DND-41 (cell line): ENCODE measurements around the gene ACBD5.
A peak's percentile ranks its signal among the peaks of the same experiment; 100 is the strongest.

Experiments used
- ATAC-seq: fragments of 200-7000 bp; cut with Tn5 transposase; 3 replicates; pipeline ENCODE4 v1.9.1; 2021; ENCODE audit warnings: low read depth; ENCODE audit not compliant: insufficient read depth
- DNase-seq: peaks from one replicate; pipeline ENCODE4 v3.0.0-alpha.2; 2020
- H2AFZ ChIP-seq: 2 replicates; pipeline ENCODE4 v1.6.0; 2012; ENCODE audit warnings: low read depth, low read length
- H3K27ac ChIP-seq: 2 replicates; pipeline ENCODE4 v1.5.1; 2012; ENCODE audit warnings: low read length, inconsistent platforms
- H3K27me3 ChIP-seq: fragments of 200-600 bp; sonication (generic); 2 replicates; pipeline ENCODE4 v1.6.0; 2012; ENCODE audit warnings: low read length, mild to moderate bottlenecking, inconsistent platforms; ENCODE audit not compliant: insufficient read depth, poor library complexity
- H3K36me3 ChIP-seq: 2 replicates; pipeline ENCODE4 v1.5.1; 2012; ENCODE audit warnings: low read length, inconsistent platforms; ENCODE audit not compliant: insufficient read depth
- H3K4me1 ChIP-seq: 2 replicates; pipeline ENCODE4 v1.5.1; 2012; ENCODE audit warnings: mild to moderate bottlenecking, low read length; ENCODE audit not compliant: insufficient read depth
- H3K4me2 ChIP-seq: 2 replicates; pipeline ENCODE4 v1.6.0; 2012; ENCODE audit warnings: mild to moderate bottlenecking, moderate library complexity, low read length, inconsistent platforms; ENCODE audit not compliant: insufficient read depth
- H3K4me3 ChIP-seq, 2 experiments: fragments of 200-600 bp in 1 of 2; shearing (Covaris generic) in 1 of 2; 2 replicates each; pipeline ENCODE4 v1.5.1; 2012 to 2016; ENCODE audit warnings: inconsistent platforms in 2 of 2, low read length in 2 of 2, mild to moderate bottlenecking in 2 of 2, low read depth in 1 of 2, moderate library complexity in 1 of 2
- H3K79me2 ChIP-seq: 2 replicates; pipeline ENCODE4 v1.6.0; 2012; ENCODE audit warnings: low read length, inconsistent platforms; ENCODE audit not compliant: insufficient read depth
- H3K9ac ChIP-seq: 2 replicates; pipeline ENCODE4 v1.6.0; 2012; ENCODE audit warnings: low read depth, mild to moderate bottlenecking, inconsistent platforms, low read length, moderate library complexity
- H3K9me3 ChIP-seq: 2 replicates; pipeline ENCODE4 v1.5.1; 2012; ENCODE audit warnings: low read length, moderate library complexity, mild to moderate bottlenecking, inconsistent platforms; ENCODE audit not compliant: insufficient read depth, severe bottlenecking
- H4K20me1 ChIP-seq: 2 replicates; pipeline ENCODE4 v1.6.0; 2012; ENCODE audit warnings: low read length; ENCODE audit not compliant: insufficient read depth
- CTCF ChIP-seq: IDR thresholded peaks from 2 replicates; pipeline ENCODE4 v1.5.1; 2012; ENCODE audit warnings: borderline replicate concordance, low read length, moderate library complexity, mild to moderate bottlenecking; ENCODE audit not compliant: poor library complexity, severe bottlenecking; ENCODE audit errors: extremely low read depth
- EZH2 ChIP-seq: IDR thresholded peaks from 3 replicates; pipeline ENCODE4 v1.6.1; 2012; ENCODE audit warnings: borderline replicate concordance, low read depth, mild to moderate bottlenecking, moderate library complexity, low read length, inconsistent platforms; ENCODE audit not compliant: severe bottlenecking

ACBD5 gene

GRCh38 chr10:27235706-27236105 is 4.9 kb downstream of the ACBD5 start:
- peaks cover 43% of the 10 kb centered on the region for H3K79me2 ChIP-seq
- H3K27ac ChIP-seq, result no peak overlapping the region
- no peak overlapping the region for H3K4me3 ChIP-seq
- H3K4me1 ChIP-seq, result peaks cover 19% of the 10 kb centered on the region
- no peak overlapping the region for H3K4me2 ChIP-seq
- TF ChIP-seq EZH2 (no peak), CTCF (no peak)
- H3K36me3 ChIP-seq, result peaks cover 30% of the 10 kb centered on the region
- no peak overlapping the region for H3K9ac ChIP-seq
- ATAC-seq (no peak), DNase-seq (no peak)
- no peaks in the 10 kb centered on the region for H4K20me1 ChIP-seq
- H3K27me3 ChIP-seq, result no peaks in the 10 kb centered on the region
- no peak overlapping the region for H2AFZ ChIP-seq
- no peaks in the 10 kb centered on the region for H3K9me3 ChIP-seq

GRCh38 chr10:27230022-27230421 is 10.6 kb downstream of the ACBD5 start:
- TF ChIP-seq CTCF, result no peak
- no peak for TF ChIP-seq EZH2
- Histone ChIP-seq H3K36me3 (peaks cover 53% of the 10 kb centered on the region), H3K79me2 (no peaks in the 10 kb centered on the region; the same call in 1 of the 2 replicates), H3K9me3 (no peaks in the 10 kb centered on the region), H3K4me2 (no peak overlapping the region), H3K4me3 (no peak overlapping the region), H3K27me3 (no peaks in the 10 kb centered on the region), H3K9ac (no peak overlapping the region), H4K20me1 (no peaks in the 10 kb centered on the region), H3K4me1 (no peaks in the 10 kb centered on the region), H3K27ac (no peak overlapping the region), H2AFZ (no peak overlapping the region)
- ATAC-seq (no peak), DNase-seq (no peak)

GRCh38 chr10:27225642-27226257 is 14.8 kb downstream of the ACBD5 start:
- Histone ChIP-seq H3K9me3 (no peaks in the 10 kb centered on the region), H3K36me3 (peaks cover 59% of the 10 kb centered on the region), H3K27ac (no peak overlapping the region), H3K79me2 (no peaks in the 10 kb centered on the region; the same call in 1 of the 2 replicates), H4K20me1 (no peaks in the 10 kb centered on the region), H3K4me1 (no peaks in the 10 kb centered on the region), H2AFZ (no peak overlapping the region), H3K4me3 (no peak overlapping the region), H3K9ac (no peak overlapping the region), H3K4me2 (no peak overlapping the region), H3K27me3 (no peaks in the 10 kb centered on the region)
- DNase-seq (no peak), ATAC-seq (peak; percentile 66; the same call in 2 of the 3 replicates)
- TF ChIP-seq EZH2, result no peak
- no peak for TF ChIP-seq CTCF
